ENCODE results near the gene TENM3.
"Not testable (repeated sequence)": the region's sequence is repeated elsewhere in the genome, so short reads cannot be mapped to it uniquely, and the experiment has no call there.

TENM3 gene

GRCh38 chr4:182344968-182345367, 101.8 kb downstream of the TENM3 start:
- no peak for DNase-seq

GRCh38 chr4:182346250-182346649, 103.0 kb downstream of the TENM3 start:
- no peak for DNase-seq

GRCh38 chr4:182346675-182347375, 103.6 kb downstream of the TENM3 start:
- DNase-seq, result no peak

GRCh38 chr4:182348779-182349326, 105.7 kb downstream of the TENM3 start:
- no peak for DNase-seq

- DNase-seq, result no peak
Measured at GRCh38 chr4:182350041-182350440, 106.8 kb downstream of the TENM3 start.

- no peak for DNase-seq
Measured at GRCh38 chr4:182351485-182351884, 108.3 kb downstream of the TENM3 start.

- DNase-seq, result no peak
Measured at GRCh38 chr4:182354106-182354505, 110.9 kb downstream of the TENM3 start.

GRCh38 chr4:182354867-182355266, 111.7 kb downstream of the TENM3 start:
- DNase-seq, result no peak

GRCh38 chr4:182367153-182367552, 124.0 kb downstream of the TENM3 start:
- no peak for DNase-seq

- no peak for DNase-seq
Measured at GRCh38 chr4:182369211-182369610, 126.0 kb downstream of the TENM3 start.

- no peak for DNase-seq
Measured at GRCh38 chr4:182370491-182370890, 127.3 kb downstream of the TENM3 start.

GRCh38 chr4:182380771-182381181, 137.6 kb downstream of the TENM3 start:
- no peak for DNase-seq

GRCh38 chr4:182382941-182383340, 139.7 kb downstream of the TENM3 start:
- DNase-seq, result no peak

GRCh38 chr4:182384631-182385091, 141.5 kb downstream of the TENM3 start:
- no peak for DNase-seq

GRCh38 chr4:182385897-182386296, 142.7 kb downstream of the TENM3 start:
- DNase-seq, result no peak

- not testable (repeated sequence) for DNase-seq
Measured at GRCh38 chr4:182386576-182386975, 143.4 kb downstream of the TENM3 start.

GRCh38 chr4:182391111-182391684, 148.0 kb downstream of the TENM3 start:
- no peak for DNase-seq

GRCh38 chr4:182394181-182394580, 151.0 kb downstream of the TENM3 start:
- DNase-seq, result no peak

GRCh38 chr4:182400081-182400480, 156.9 kb downstream of the TENM3 start:
- no peak for DNase-seq

- no peak for DNase-seq
Measured at GRCh38 chr4:182400790-182401189, 157.6 kb downstream of the TENM3 start.

GRCh38 chr4:182404376-182404775, 161.2 kb downstream of the TENM3 start:
- DNase-seq, result no peak

- no peak for DNase-seq
Measured at GRCh38 chr4:182405087-182405486, 161.9 kb downstream of the TENM3 start.

- DNase-seq, result no peak
Measured at GRCh38 chr4:182409271-182409670, 166.1 kb downstream of the TENM3 start.

GRCh38 chr4:182411391-182411790, 168.2 kb downstream of the TENM3 start:
- DNase-seq, result no peak

All from suppressor macrophage treated with lipopolysaccharide for 4 hours (primary cell).